PFSK-1 (cell line): ENCODE results near the gene SYNPR.

Source experiments
- FOXP2 ChIP-seq: optimal IDR thresholded peaks from 2 replicates; pipeline ENCODE3; 2011; ENCODE audit warnings: borderline replicate concordance, control low read depth, inconsistent platforms; ENCODE audit not compliant: insufficient read depth; ENCODE audit errors: extremely low read length, extremely low read depth
- POLR2AphosphoS5 ChIP-seq: IDR thresholded peaks from 2 replicates; pipeline ENCODE4 v1.6.1; 2012; ENCODE audit warnings: low read depth, mild to moderate bottlenecking, control low read depth, low read length, moderate library complexity
- SIN3A ChIP-seq: IDR thresholded peaks from 2 replicates; pipeline ENCODE4 v1.6.1; 2012; ENCODE audit warnings: mild to moderate bottlenecking, low read length, moderate library complexity, borderline replicate concordance; ENCODE audit not compliant: insufficient read depth
- TAF1 ChIP-seq: IDR thresholded peaks from 2 replicates; pipeline ENCODE4 v1.6.1; 2012; ENCODE audit warnings: low read length, control low read depth, borderline replicate concordance; ENCODE audit not compliant: insufficient read depth
- TF ChIP-seq, protein P1 (sequence below), 2 experiments: IDR thresholded peaks; 2 replicates each; pipeline versions ENCODE4 v1.6.1 to v1.8.0; 2011 to 2012; ENCODE audit warnings: low read depth in 2 of 2, low read length in 2 of 2, control low read depth in 1 of 2, inconsistent platforms in 1 of 2, mild to moderate bottlenecking in 1 of 2, moderate library complexity in 1 of 2; ENCODE audit not compliant: insufficient read depth in 1 of 2

Gene SYNPR

DNA sequence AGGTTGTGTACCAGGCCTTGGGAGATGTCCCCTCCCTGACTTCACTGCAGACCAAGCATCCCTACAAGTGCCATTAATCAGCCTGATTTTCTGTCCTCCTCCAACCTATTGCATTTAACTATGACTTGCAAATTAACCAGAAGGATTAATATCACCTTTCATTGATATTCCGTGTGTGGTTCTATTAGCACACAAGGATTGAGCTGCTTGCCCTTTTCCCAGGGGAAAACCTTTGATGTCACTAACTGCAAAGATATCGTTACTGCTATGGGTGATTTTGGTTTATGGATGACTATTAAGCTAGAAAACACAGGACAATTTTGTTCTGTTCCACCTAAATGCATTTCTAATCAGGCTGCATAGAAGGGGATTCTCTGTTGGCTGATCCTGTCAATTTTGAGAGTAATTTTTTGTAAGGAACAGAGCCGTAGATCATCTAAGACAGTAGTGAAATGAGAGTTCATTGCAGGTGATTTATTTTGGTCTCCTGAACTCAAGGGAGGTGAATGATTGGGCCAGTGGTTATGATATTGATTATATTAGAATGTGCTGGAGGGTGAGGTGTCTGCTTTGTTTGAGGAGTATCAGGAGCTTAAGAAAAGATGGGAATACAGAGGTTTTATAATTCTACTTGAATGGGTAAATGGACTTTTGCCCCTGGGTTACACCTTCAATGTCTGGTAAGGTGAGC, 196.9 kb downstream of the SYNPR start:
- no peak for TF ChIP-seq FOXP2
- TF ChIP-seq, protein P1, sequence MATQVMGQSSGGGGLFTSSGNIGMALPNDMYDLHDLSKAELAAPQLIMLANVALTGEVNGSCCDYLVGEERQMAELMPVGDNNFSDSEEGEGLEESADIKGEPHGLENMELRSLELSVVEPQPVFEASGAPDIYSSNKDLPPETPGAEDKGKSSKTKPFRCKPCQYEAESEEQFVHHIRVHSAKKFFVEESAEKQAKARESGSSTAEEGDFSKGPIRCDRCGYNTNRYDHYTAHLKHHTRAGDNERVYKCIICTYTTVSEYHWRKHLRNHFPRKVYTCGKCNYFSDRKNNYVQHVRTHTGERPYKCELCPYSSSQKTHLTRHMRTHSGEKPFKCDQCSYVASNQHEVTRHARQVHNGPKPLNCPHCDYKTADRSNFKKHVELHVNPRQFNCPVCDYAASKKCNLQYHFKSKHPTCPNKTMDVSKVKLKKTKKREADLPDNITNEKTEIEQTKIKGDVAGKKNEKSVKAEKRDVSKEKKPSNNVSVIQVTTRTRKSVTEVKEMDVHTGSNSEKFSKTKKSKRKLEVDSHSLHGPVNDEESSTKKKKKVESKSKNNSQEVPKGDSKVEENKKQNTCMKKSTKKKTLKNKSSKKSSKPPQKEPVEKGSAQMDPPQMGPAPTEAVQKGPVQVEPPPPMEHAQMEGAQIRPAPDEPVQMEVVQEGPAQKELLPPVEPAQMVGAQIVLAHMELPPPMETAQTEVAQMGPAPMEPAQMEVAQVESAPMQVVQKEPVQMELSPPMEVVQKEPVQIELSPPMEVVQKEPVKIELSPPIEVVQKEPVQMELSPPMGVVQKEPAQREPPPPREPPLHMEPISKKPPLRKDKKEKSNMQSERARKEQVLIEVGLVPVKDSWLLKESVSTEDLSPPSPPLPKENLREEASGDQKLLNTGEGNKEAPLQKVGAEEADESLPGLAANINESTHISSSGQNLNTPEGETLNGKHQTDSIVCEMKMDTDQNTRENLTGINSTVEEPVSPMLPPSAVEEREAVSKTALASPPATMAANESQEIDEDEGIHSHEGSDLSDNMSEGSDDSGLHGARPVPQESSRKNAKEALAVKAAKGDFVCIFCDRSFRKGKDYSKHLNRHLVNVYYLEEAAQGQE (IDR thresholded peaks at IDR 0.05; ENCODE audit: insufficient read depth in 1 of 2, low read depth in 2 of 2, low read length in 2 of 2) = no peak
- no peak for TF ChIP-seq TAF1
- no peak for TF ChIP-seq POLR2AphosphoS5
- TF ChIP-seq SIN3A = no peak

GRCh38 chr3:63477494-63478129, 199.5 kb downstream of the SYNPR start:
- TF ChIP-seq POLR2AphosphoS5 = no peak
- TF ChIP-seq TAF1 = no peak
- TF ChIP-seq SIN3A = no peak
- no peak for TF ChIP-seq FOXP2
- TF ChIP-seq, protein P1 (IDR thresholded peaks at IDR 0.05; ENCODE audit: insufficient read depth in 1 of 2, low read depth in 2 of 2, low read length in 2 of 2) = no peak

DNA sequence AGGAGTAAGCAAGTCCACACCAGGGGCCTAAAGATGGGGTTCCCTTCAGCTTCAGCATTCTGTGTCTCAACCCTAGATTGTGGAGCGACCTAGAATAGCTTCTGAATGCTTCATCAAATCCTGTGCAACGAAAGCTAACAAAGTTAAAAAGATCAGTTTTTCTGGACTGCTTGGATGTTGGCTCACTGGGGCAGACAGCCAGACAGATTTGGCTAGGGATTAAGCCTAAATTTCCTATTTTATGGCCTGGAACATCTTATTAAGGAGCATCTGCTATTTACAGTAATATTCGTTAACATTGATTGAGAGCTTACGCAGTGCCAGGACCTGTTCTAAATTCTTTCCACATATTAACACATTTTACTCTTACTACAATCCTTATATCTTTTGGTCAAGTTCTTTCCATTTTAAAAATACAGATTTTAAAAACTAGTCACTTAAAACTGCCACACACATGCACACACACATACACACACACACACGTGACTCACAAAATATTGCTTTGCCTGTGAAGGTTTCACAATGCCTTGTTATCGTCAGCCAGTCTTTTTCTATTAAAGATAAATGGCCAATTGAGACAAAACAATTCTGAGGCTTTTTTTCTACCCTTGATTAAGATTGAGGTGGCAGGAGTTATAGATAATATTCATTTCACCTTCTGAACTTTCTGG, 201.0 kb downstream of the SYNPR start:
- TF ChIP-seq FOXP2 (no peak), TAF1 (no peak), POLR2AphosphoS5 (no peak), SIN3A (no peak)
- TF ChIP-seq, protein P1 (IDR thresholded peaks at IDR 0.05; ENCODE audit: insufficient read depth in 1 of 2, low read depth in 2 of 2, low read length in 2 of 2) = no peak

- TF ChIP-seq TAF1 = no peak
- TF ChIP-seq POLR2AphosphoS5 = no peak
- TF ChIP-seq SIN3A = no peak
- TF ChIP-seq, protein P1 (IDR thresholded peaks at IDR 0.05; ENCODE audit: insufficient read depth in 1 of 2, low read depth in 2 of 2, low read length in 2 of 2) = no peak
- no peak for TF ChIP-seq FOXP2
Measured at GRCh38 chr3:63479661-63480035, 201.5 kb downstream of the SYNPR start.
